Stimulated activated CD4-positive, alpha-beta T cell treated with anti-CD3 and anti-CD28 coated beads, Interleukin-1b, Interleukin-23, amount 100 ng/mL, for 24 hours (primary cell): ENCODE measurements around the gene NR1H2.
"Not testable (repeated sequence)": the region's sequence is repeated elsewhere in the genome, so short reads cannot be mapped to it uniquely, and the experiment has no call there.

Experiments used
- DNase-seq, 4 experiments: peaks; one replicate each; pipeline ENCODE4 v3.0.0-alpha.2; 2020; ENCODE audit warnings: low read depth in 4 of 4, low spot score in 1 of 4

Gene NR1H2

GRCh38 chr19:50376166-50377050, at the start of gene NR1H2:
TSS of gene NR1H2 (plus strand) at chr19:50376457. CDS start at chr19:50377606, 1,149 bp downstream.
- DNase-seq: peak; percentile 89 to 93 (median 90)

DNA sequence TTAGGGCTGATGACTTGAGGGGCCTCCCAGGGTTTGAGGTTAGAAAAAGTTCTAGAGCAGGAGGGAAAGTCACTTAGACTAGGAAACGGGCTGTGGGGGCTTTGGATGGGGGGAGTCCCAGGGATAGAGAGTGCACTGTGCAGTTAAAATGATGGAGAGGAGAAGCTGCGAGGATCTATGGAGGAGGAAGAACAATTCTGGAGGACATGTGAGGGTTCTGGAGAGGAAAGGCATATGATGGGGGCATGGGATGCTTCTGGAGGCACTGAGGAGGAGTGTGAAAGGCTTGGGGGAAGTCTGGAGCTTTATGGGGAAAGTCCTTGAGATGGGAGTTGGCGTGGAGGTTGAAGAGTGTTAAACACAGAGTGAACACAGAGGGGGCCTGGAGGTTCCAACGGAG, 49.2 kb upstream of the NR1H2 start:
- no peak for DNase-seq

DNA sequence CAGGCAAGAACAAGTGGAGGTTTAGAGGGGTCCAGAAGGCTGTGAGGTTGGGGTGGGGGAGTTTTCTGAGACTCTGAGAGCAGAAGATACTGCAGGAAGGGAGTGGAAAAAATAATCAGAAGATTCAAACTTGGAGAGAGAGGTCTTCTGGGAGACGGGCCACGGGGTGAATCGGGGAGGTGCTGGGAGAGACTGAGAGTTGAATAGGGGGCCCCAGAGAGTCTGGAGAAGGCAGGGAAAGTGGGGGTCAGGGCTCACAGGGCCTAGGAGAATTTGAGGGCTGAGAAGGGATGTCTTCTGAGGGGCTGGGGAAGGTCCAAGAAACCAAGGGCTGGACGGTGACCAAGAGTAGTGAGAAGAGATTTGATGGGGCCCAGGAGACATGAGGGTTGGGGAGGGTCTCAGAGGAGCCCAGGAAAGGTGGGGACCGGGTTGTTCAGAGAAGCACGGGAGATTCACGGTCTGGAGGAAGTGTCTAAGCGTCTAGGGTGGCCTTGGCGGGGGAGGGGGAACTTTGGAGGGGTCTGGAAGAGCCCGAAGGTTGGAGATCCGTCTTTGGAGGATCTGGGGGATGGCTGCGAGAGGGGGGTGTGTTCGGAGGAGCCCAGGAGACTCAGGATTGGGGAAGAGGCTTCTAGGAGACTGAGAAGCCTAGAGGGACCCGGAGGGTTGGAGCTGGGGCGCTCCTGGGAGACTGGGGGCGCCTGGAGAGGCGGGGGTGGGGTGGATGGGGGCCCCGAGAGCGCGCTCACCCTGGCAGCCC, 48.6 kb upstream of the NR1H2 start:
- no peak for DNase-seq

GRCh38 chr19:50328224-50328872, 47.9 kb upstream of the NR1H2 start:
- DNase-seq: no peak

DNA sequence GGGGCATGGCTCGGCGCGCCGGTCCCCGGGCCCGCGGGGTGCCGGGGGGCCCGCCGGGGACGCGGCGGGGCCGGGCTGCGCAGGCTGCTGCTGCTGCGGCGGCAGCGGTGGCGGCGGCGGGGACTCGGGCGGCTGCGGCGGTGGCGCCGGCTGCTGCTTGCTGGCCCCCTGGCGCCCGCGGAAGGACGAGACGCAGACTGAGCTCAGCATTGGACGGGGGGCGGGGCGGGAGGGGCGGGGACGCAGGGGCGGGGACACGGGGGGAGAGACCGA, 47.4 kb upstream of the NR1H2 start:
- no peak for DNase-seq

DNA sequence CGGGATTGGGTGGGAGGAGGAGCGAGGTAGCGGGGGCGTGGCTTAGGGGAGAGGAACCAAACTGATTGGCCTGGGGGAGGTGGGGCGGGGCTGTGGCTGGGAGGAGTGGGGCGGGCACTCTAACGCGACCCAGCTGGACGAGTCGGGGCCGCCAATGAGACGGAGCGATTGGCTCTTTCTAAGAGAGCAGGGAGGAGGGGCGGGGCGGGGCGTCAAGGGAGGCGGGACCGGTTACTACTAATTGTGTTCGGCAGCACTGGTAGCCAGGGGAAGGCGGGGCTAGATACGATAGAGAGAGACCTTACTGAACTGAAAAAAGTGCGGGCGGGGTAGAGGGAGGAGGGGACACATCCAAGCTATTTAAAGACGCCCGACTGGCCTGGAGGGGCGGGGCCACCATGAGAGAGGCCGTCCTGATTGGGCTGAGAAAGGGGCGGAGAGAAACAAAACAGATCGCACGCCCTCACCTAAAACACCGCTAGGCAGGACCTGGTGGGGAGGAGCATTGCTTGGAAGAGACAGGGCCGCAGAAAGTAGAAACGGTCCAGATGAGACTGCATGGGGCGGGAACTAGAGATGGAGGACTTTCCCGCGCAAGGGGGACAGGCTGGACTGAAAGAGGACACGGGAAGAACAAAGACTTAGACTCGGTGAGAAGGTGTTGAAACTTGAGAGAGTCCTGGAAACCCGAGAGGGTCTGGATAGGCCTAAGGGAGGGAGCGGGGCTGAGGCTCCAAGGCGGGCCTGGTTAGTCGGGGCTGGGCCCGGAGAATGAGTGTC, 46.9 kb upstream of the NR1H2 start, which contains the start of gene KCNC3:
Gene KCNC3 (minus strand): TSS at position 232 of the 780 bp plus-strand sequence. CDS start 295 bp downstream, outside the sequence.
- peak; percentile 80 to 98 (median 88) for DNase-seq

GRCh38 chr19:50329926-50330294, 46.3 kb upstream of the NR1H2 start:
- not testable (repeated sequence) for DNase-seq

- DNase-seq: peak; percentile 30 to 86 (median 52)
These were observed 45.7 kb upstream of the NR1H2 start for GRCh38 chr19:50330365-50331078.

DNA sequence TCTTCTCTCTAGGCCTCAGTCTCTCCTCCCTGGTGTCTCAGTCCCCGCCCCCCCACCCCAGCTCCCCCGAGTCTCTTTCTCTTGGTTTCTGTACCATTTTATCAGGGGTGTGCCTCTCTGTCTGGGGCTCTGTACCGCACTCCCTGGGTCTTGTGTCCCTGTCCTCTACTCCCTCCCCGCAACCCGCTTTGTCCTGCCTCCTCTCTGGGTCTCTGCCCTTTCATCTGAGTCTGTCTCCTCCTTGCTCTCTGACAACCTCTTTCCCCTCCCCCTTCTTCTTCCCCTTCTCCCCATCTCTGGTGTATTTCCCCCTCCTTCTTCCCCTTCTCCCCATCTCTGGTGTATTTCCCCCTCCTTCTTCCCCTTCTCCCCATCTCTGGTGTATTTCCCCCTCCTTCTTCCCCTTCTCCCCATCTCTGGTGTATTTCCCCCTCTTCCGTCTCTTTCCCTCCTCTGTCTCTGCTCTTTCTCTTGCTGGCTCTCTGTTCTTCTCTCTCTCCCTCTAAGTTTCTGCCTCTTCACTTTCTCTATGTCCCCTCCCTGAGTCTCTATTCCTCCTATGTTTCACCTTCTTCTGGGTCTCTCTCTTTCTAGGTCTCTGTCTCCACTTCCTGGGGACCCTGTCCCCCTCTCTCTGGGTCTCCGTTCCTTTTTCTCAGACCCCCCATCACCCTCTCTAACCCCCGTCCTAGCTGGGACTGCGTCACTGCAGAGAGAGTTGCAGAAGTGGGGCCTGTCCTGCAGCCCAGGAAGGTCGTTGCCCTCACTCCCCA, 44.9 kb upstream of the NR1H2 start:
- no peak for DNase-seq

GRCh38 chr19:50331994-50332243, 44.3 kb upstream of the NR1H2 start:
- no peak for DNase-seq

- no peak for DNase-seq
These were observed 43.8 kb upstream of the NR1H2 start for GRCh38 chr19:50332244-50333038.

GRCh38 chr19:50333235-50333736, 43.0 kb upstream of the NR1H2 start:
- DNase-seq: peak; percentile 71 to 93 (median 86)

GRCh38 chr19:50333737-50334617, 42.3 kb upstream of the NR1H2 start:
- peak; percentile 69 to 75 (median 70) for DNase-seq

DNA sequence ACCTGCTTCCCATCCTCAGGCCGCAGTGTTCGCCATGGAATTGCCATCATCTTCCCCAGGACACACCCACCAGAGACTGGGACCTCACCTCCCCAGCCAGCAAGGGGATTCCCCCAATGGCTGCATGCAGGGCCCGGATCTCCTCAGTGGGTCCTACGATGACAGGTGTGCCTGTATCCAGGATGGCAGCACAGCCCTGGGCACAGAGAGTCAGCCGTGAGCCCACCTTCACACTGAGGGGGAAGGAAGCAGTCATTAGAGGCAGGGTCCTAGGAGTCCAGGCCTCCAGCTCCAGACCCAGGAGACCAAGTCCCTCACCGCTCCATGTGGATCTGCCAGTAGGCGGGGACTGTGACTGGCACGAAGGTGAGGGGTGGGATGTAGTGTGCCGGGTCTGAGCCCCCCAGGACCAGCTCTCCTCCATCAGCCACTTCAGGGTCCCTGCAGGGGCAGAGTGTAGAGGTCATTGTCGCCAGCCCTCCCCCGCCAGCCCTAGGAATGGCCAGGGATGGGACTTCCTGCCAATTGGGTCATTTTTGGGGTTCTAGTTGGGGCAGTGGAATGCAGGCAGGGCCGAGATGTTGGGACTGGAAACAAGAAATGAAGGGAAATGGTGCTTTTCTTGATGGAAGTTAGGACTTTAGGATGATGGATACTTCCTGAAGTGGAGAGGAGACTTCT, 41.4 kb upstream of the NR1H2 start:
- DNase-seq: no peak

DNA sequence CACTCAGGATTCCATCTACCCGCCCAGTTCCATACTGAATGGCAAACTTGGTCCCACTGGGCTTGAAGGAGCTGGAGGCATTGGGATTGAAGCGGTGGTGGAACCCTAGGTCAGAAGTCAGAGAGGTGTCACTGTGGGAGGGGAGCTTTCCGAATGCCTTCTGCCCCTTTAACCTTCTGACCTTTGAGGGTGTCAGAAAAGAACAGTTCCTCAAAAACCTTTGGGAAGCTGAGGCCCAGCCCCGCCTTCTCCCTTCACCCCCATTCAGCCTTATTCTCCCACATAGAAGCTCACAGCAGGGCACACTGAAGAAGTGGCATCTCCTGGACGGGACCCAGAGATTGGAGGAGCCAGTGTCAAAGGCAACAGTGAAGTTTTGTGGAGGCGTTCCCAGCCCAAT, 39.2 kb upstream of the NR1H2 start:
- not testable (repeated sequence) for DNase-seq

- no peak for DNase-seq
These were observed 35.9 kb upstream of the NR1H2 start for GRCh38 chr19:50340331-50340730.

DNA sequence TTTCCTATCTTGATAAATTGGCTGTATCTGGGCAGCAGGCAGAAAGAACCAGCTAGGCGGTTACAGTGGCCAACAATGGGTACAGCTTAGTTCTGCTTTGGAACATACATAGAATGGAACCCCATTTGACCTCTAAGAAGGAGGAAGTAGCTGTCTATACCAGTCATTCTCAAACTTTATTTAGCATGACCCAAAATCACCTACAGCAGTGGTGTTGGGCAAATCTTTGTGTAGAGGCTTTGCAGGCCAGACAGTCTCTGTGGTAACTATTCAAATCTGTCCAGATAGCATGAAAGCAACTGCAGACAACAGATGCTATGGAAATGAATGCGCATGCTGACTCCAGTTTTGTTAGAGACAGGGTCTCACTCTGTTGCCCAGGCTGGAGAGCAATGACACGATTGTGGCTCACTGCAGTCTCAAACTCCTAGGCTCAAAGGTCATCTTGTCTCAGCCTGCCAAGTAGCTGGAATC, 35.1 kb upstream of the NR1H2 start:
- DNase-seq: no peak
